ENCODE results near the gene MAGEA9B.

DNA sequence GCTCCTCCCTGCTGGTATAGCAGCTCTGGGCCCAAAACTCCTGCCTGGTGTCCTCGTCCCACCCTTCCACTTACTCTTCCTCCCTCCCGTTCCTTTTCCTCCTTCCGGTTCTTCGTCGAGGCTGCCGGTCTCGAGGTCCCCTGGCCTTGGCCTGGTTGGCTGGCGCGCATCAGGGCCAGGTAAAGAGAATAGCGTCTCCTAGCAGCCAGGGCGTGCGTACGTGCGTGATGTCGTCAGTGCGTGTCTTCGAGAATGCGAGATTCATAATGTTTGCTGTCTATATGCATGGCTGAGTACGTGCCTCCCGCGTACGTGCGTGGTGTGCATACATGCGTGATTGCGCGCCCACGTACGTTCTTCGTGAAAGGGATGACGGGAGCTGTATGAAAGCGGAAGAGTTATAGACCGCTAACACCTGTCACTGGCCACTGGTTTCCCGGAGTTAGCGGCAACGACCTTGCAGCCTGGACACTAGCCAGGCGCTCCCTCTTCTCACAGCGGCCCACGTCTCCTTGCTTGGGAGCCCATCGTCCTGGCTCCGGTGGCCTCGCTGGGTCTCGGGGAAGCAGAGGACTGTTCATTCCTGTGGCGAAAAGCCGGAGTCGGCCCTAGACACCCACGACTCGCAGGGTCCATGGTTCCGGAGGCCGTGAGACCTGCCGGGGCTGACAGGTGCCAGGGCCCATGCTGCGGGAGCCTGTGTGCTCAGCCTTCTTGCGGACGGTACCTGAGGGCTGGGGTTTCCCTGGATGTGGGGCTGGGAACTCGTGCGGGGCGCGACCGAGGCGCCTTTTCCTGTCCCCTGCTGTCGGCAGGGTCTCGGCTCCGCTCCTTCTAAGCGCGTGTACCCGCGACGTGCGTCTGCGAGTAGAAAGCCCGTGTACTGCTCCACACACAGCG is 46.4 kb downstream of the MAGEA9B start, which contains the start of gene EOLA1:
- peak; percentile 62; the same call in 1 of the 2 replicates for TF ChIP-seq POLR2AphosphoS5 (IDR thresholded peaks at IDR 0.05; ENCODE audit: low read depth)
- TF ChIP-seq, protein P1, sequence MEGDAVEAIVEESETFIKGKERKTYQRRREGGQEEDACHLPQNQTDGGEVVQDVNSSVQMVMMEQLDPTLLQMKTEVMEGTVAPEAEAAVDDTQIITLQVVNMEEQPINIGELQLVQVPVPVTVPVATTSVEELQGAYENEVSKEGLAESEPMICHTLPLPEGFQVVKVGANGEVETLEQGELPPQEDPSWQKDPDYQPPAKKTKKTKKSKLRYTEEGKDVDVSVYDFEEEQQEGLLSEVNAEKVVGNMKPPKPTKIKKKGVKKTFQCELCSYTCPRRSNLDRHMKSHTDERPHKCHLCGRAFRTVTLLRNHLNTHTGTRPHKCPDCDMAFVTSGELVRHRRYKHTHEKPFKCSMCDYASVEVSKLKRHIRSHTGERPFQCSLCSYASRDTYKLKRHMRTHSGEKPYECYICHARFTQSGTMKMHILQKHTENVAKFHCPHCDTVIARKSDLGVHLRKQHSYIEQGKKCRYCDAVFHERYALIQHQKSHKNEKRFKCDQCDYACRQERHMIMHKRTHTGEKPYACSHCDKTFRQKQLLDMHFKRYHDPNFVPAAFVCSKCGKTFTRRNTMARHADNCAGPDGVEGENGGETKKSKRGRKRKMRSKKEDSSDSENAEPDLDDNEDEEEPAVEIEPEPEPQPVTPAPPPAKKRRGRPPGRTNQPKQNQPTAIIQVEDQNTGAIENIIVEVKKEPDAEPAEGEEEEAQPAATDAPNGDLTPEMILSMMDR (IDR thresholded peaks at IDR 0.05; ENCODE audit: insufficient read depth, low read length) = no peak
